Panc1 (cell line): ENCODE measurements around the gene SFTPA1.

Experiments
- POLR2AphosphoS5 ChIP-seq: IDR thresholded peaks from 2 replicates; pipeline ENCODE4 v1.6.1; 2012; ENCODE audit warnings: mild to moderate bottlenecking, low read depth, low read length, moderate library complexity
- SIN3A ChIP-seq: IDR thresholded peaks from 2 replicates; pipeline ENCODE4 v1.6.1; 2012; ENCODE audit warnings: low read depth, mild to moderate bottlenecking, low read length, moderate library complexity, borderline replicate concordance; ENCODE audit not compliant: insufficient read depth
- TCF7L2 ChIP-seq: IDR thresholded peaks from 2 replicates; pipeline ENCODE4 v1.6.1; 2011; ENCODE audit warnings: mild to moderate bottlenecking, low read depth, low read length, inconsistent platforms
- TF ChIP-seq, protein P1 (sequence below): fragments of 450-650 bp; IDR thresholded peaks from 2 replicates; pipeline ENCODE4 v1.5.1; 2017; ENCODE audit warnings: mild to moderate bottlenecking
- TF ChIP-seq, protein P2 (sequence below), 2 experiments: IDR thresholded peaks; 2 replicates each; pipeline ENCODE4 v1.6.1; 2011 to 2012; ENCODE audit warnings: low read depth in 2 of 2, control low read depth in 1 of 2, low read length in 1 of 2, mild to moderate bottlenecking in 1 of 2, moderate library complexity in 1 of 2; ENCODE audit not compliant: insufficient read depth in 1 of 2

GRCh38 chr10:79562135-79562756, 48.5 kb upstream of the SFTPA1 start:
- TF ChIP-seq, protein P1, sequence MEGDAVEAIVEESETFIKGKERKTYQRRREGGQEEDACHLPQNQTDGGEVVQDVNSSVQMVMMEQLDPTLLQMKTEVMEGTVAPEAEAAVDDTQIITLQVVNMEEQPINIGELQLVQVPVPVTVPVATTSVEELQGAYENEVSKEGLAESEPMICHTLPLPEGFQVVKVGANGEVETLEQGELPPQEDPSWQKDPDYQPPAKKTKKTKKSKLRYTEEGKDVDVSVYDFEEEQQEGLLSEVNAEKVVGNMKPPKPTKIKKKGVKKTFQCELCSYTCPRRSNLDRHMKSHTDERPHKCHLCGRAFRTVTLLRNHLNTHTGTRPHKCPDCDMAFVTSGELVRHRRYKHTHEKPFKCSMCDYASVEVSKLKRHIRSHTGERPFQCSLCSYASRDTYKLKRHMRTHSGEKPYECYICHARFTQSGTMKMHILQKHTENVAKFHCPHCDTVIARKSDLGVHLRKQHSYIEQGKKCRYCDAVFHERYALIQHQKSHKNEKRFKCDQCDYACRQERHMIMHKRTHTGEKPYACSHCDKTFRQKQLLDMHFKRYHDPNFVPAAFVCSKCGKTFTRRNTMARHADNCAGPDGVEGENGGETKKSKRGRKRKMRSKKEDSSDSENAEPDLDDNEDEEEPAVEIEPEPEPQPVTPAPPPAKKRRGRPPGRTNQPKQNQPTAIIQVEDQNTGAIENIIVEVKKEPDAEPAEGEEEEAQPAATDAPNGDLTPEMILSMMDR = peak; percentile 98
- TF ChIP-seq SIN3A (no peak), TCF7L2 (no peak), POLR2AphosphoS5 (no peak)
- TF ChIP-seq, protein P2, sequence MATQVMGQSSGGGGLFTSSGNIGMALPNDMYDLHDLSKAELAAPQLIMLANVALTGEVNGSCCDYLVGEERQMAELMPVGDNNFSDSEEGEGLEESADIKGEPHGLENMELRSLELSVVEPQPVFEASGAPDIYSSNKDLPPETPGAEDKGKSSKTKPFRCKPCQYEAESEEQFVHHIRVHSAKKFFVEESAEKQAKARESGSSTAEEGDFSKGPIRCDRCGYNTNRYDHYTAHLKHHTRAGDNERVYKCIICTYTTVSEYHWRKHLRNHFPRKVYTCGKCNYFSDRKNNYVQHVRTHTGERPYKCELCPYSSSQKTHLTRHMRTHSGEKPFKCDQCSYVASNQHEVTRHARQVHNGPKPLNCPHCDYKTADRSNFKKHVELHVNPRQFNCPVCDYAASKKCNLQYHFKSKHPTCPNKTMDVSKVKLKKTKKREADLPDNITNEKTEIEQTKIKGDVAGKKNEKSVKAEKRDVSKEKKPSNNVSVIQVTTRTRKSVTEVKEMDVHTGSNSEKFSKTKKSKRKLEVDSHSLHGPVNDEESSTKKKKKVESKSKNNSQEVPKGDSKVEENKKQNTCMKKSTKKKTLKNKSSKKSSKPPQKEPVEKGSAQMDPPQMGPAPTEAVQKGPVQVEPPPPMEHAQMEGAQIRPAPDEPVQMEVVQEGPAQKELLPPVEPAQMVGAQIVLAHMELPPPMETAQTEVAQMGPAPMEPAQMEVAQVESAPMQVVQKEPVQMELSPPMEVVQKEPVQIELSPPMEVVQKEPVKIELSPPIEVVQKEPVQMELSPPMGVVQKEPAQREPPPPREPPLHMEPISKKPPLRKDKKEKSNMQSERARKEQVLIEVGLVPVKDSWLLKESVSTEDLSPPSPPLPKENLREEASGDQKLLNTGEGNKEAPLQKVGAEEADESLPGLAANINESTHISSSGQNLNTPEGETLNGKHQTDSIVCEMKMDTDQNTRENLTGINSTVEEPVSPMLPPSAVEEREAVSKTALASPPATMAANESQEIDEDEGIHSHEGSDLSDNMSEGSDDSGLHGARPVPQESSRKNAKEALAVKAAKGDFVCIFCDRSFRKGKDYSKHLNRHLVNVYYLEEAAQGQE (IDR thresholded peaks at IDR 0.05; ENCODE audit: insufficient read depth in 1 of 2, low read depth in 2 of 2, low read length in 1 of 2) = no peak
